ENCODE measurements around the gene GNB1L.
"Not testable (repeated sequence)": the region's sequence is repeated elsewhere in the genome, so short reads cannot be mapped to it uniquely, and the experiment has no call there.

Gene GNB1L

GRCh38 chr22:19884954-19885751, 30.5 kb upstream of the GNB1L start:
- Histone ChIP-seq H3K9ac (ENCODE audit: insufficient read length) (no peak overlapping the region), H3K4me3 (no peak overlapping the region), H3K27ac (no peak overlapping the region), H3K36me3 (ENCODE audit: insufficient read depth, low read length) (no peaks in the 10 kb centered on the region), H3K9me3 (ENCODE audit: low read depth, low read length) (no peaks in the 10 kb centered on the region)
- no peak for TF ChIP-seq EZH2 (IDR thresholded peaks at IDR 0.05)
- no peak for TF ChIP-seq FOXP2 (optimal IDR thresholded peaks at IDR 0.05; ENCODE audit: control extremely low read depth, extremely low read length, insufficient read depth)
- TF ChIP-seq POLR2AphosphoS5 (IDR thresholded peaks at IDR 0.05; ENCODE audit: borderline replicate concordance, low read depth, low read length): no peak
- no peak for DNase-seq (ENCODE audit: low read depth, low spot score)

- TF ChIP-seq EZH2 (IDR thresholded peaks at IDR 0.05) (no peak), POLR2AphosphoS5 (IDR thresholded peaks at IDR 0.05; ENCODE audit: borderline replicate concordance, low read depth, low read length) (no peak), FOXP2 (optimal IDR thresholded peaks at IDR 0.05; ENCODE audit: control extremely low read depth, extremely low read length, insufficient read depth) (no peak)
- Histone ChIP-seq H3K9me3 (ENCODE audit: low read depth, low read length) (no peaks in the 10 kb centered on the region), H3K4me3 (no peak overlapping the region), H3K9ac (ENCODE audit: insufficient read length) (no peak overlapping the region), H3K27ac (no peak overlapping the region), H3K36me3 (ENCODE audit: insufficient read depth, low read length) (no peaks in the 10 kb centered on the region)
- no peak for DNase-seq (ENCODE audit: low read depth, low spot score)
Observed at GRCh38 chr22:19884161-19884953, 29.7 kb upstream of the GNB1L start.

GRCh38 chr22:19883446-19883845, 28.8 kb upstream of the GNB1L start:
- H3K36me3 ChIP-seq (ENCODE audit: insufficient read depth, low read length); H3K9me3 ChIP-seq (ENCODE audit: low read depth, low read length); H3K9ac ChIP-seq (ENCODE audit: insufficient read length); H3K4me3 ChIP-seq; H3K27ac ChIP-seq; DNase-seq (ENCODE audit: low read depth, low spot score): not testable (repeated sequence)

GRCh38 chr22:19882446-19883381, 28.0 kb upstream of the GNB1L start:
- H3K4me3 ChIP-seq: no peak overlapping the region
- no peak overlapping the region for H3K27ac ChIP-seq
- no peaks in the 10 kb centered on the region for H3K36me3 ChIP-seq (ENCODE audit: insufficient read depth, low read length)
- no peak for TF ChIP-seq EZH2 (IDR thresholded peaks at IDR 0.05)
- no peak for TF ChIP-seq POLR2AphosphoS5 (IDR thresholded peaks at IDR 0.05; ENCODE audit: borderline replicate concordance, low read depth, low read length)
- no peak for TF ChIP-seq FOXP2 (optimal IDR thresholded peaks at IDR 0.05; ENCODE audit: control extremely low read depth, extremely low read length, insufficient read depth)
- no peaks in the 10 kb centered on the region for H3K9me3 ChIP-seq (ENCODE audit: low read depth, low read length)
- no peak for DNase-seq (ENCODE audit: low read depth, low spot score)
- H3K9ac ChIP-seq (ENCODE audit: insufficient read length): no peak overlapping the region

GRCh38 chr22:19880786-19881569, 26.3 kb upstream of the GNB1L start:
- peak overlapping the region; percentile 63 for H3K4me3 ChIP-seq

GRCh38 chr22:19879992-19880785, 25.5 kb upstream of the GNB1L start:
- Histone ChIP-seq H3K36me3 (ENCODE audit: insufficient read depth, low read length) (no peaks in the 10 kb centered on the region), H3K9me3 (ENCODE audit: low read depth, low read length) (no peaks in the 10 kb centered on the region), H3K27ac (no peak overlapping the region), H3K4me3 (no peak overlapping the region), H3K9ac (ENCODE audit: insufficient read length) (no peak overlapping the region)
- no peak for DNase-seq (ENCODE audit: low read depth, low spot score)
- TF ChIP-seq POLR2AphosphoS5 (IDR thresholded peaks at IDR 0.05; ENCODE audit: borderline replicate concordance, low read depth, low read length) (no peak), EZH2 (IDR thresholded peaks at IDR 0.05) (no peak)

More at GRCh38 chr22:19880786-19881569, 26.3 kb upstream of the GNB1L start:
- H3K36me3 ChIP-seq (ENCODE audit: insufficient read depth, low read length): no peaks in the 10 kb centered on the region
- no peak overlapping the region for H3K9ac ChIP-seq (ENCODE audit: insufficient read length)
- DNase-seq (ENCODE audit: low read depth, low spot score): peak; percentile 34
- TF ChIP-seq POLR2AphosphoS5 (IDR thresholded peaks at IDR 0.05; ENCODE audit: borderline replicate concordance, low read depth, low read length) (no peak), EZH2 (IDR thresholded peaks at IDR 0.05) (no peak), FOXP2 (optimal IDR thresholded peaks at IDR 0.05; ENCODE audit: control extremely low read depth, extremely low read length, insufficient read depth) (no peak)
- H3K9me3 ChIP-seq (ENCODE audit: low read depth, low read length): no peaks in the 10 kb centered on the region
- peak overlapping the region; percentile 64 for H3K27ac ChIP-seq

- Histone ChIP-seq H3K9me3 (ENCODE audit: low read depth, low read length) (no peaks in the 10 kb centered on the region), H3K9ac (ENCODE audit: insufficient read length) (no peak overlapping the region), H3K27ac (no peak overlapping the region), H3K4me3 (no peak overlapping the region), H3K36me3 (ENCODE audit: insufficient read depth, low read length) (no peaks in the 10 kb centered on the region)
- TF ChIP-seq POLR2AphosphoS5 (IDR thresholded peaks at IDR 0.05; ENCODE audit: borderline replicate concordance, low read depth, low read length): no peak
- no peak for TF ChIP-seq FOXP2 (optimal IDR thresholded peaks at IDR 0.05; ENCODE audit: control extremely low read depth, extremely low read length, insufficient read depth)
- TF ChIP-seq EZH2 (IDR thresholded peaks at IDR 0.05): no peak
- no peak for DNase-seq (ENCODE audit: low read depth, low spot score)
Observed at GRCh38 chr22:19879643-19879991, 24.9 kb upstream of the GNB1L start.

Measured in SK-N-MC (cell line).